Ishikawa (cell line): ENCODE measurements around the gene HPSE.

Source experiments
- CEBPB ChIP-seq: IDR thresholded peaks from 2 replicates; pipeline ENCODE4 v1.6.1; 2012
- EGR1 ChIP-seq: IDR thresholded peaks from 2 replicates; pipeline ENCODE4 v1.6.1; 2012
- EP300 ChIP-seq: IDR thresholded peaks from 2 replicates; pipeline ENCODE4 v1.6.1; 2012; ENCODE audit warnings: borderline replicate concordance
- MAX ChIP-seq: IDR thresholded peaks from 2 replicates; pipeline ENCODE4 v1.6.1; 2012
- NFIC ChIP-seq: IDR thresholded peaks from 2 replicates; pipeline ENCODE4 v1.6.1; 2012
- REST ChIP-seq: IDR thresholded peaks from 2 replicates; pipeline ENCODE4 v1.6.1; 2012; ENCODE audit warnings: low read depth, mild to moderate bottlenecking
- TAF1 ChIP-seq: IDR thresholded peaks from 2 replicates; pipeline ENCODE4 v1.6.1; 2012; ENCODE audit warnings: low read depth, mild to moderate bottlenecking
- USF1 ChIP-seq: IDR thresholded peaks from 2 replicates; pipeline ENCODE4 v1.6.1; 2012
- YY1 ChIP-seq: IDR thresholded peaks from 2 replicates; pipeline ENCODE4 v1.6.1; 2012; ENCODE audit warnings: low read depth
- ZBTB7A ChIP-seq: IDR thresholded peaks from 2 replicates; pipeline ENCODE4 v1.6.1; 2012; ENCODE audit warnings: low read depth

GRCh38 chr4:83248486-83248885 lies 86.2 kb downstream of the HPSE start:
- TF ChIP-seq ZBTB7A (no peak), EP300 (no peak), CEBPB (no peak), NFIC (no peak), EGR1 (no peak), USF1 (no peak), REST (no peak), MAX (no peak), TAF1 (no peak), YY1 (no peak)
